Right ventricle myocardium superior (tissue), 1 donor: ENCODE measurements around the gene KIZ. TPM values are rescaled to one million over a fixed set of nuclear protein-coding genes. Genes with fewer than 3 reads are reported as not detected.
"Not testable (repeated sequence)": the region's sequence is repeated elsewhere in the genome, so short reads cannot be mapped to it uniquely, and the experiment has no call there.

Experiments
- ATAC-seq: fragments of 200-7000 bp; cut with Tn5 transposase; one replicate; pipeline ENCODE4 v1.9.1; 2020; ENCODE audit warnings: mild to moderate bottlenecking; ENCODE audit not compliant: poor library complexity
- DNase-seq: peaks from one replicate; pipeline ENCODE4 v3.0.0-alpha.2; 2020
- intact Hi-C: fragments of 100-400 bp; cut with DNase I; formaldehyde crosslinking; loops from one replicate; pipeline ENCODE4 v1.11.2; 2022
- total RNA-seq: library from RNA; stranded (reverse); fragmentation: NEBNext Ultra II Directional; extraction: Animal tissue kit (Norgen Biotek cat#: 25700); gene quantifications from one replicate; pipeline ENCODE4 v1.2.1, GENCODE V29; 2021
- donor health status: DM: no; HTN: yes; CAD: no; lungs with severe emphysema.

Gene KIZ
- total RNA-seq, 1 donor from 2014 or later, result 35.7 TPM

- intact Hi-C loops, result loop anchor here (5.0 to 10.0 kb wide), 2 partner anchors 334 to 363 kb away; no protein-coding TSS in a partner anchor
- DNase-seq, result no peak
- ATAC-seq, result peak; percentile 80
These were observed 112.3 kb downstream of the KIZ start for GRCh38 chr20:21237956-21238799.

- intact Hi-C loops, result loop anchor here (5.0 to 10.0 kb wide), 2 partner anchors 333 to 364 kb away; no protein-coding TSS in a partner anchor
- no peak for ATAC-seq
- DNase-seq, result no peak
These were observed 113.1 kb downstream of the KIZ start for GRCh38 chr20:21238818-21239536.

GRCh38 chr20:21240394-21240793, 114.5 kb downstream of the KIZ start:
- intact Hi-C loops, result no loop called here
- DNase-seq (no peak), ATAC-seq (no peak)

- intact Hi-C loops, result no loop called here
- no peak for DNase-seq
- no peak for ATAC-seq
These were observed 115.5 kb downstream of the KIZ start for GRCh38 chr20:21241406-21241805.

GRCh38 chr20:21243811-21244210, 117.9 kb downstream of the KIZ start:
- no peak for DNase-seq
- intact Hi-C loops, result no loop called here
- ATAC-seq, result no peak

- intact Hi-C loops, result no loop called here
- DNase-seq, result no peak
- ATAC-seq, result no peak
These were observed 118.9 kb downstream of the KIZ start for GRCh38 chr20:21244808-21245207.

GRCh38 chr20:21246161-21246560, 120.3 kb downstream of the KIZ start:
- no peak for DNase-seq
- ATAC-seq, result no peak
- intact Hi-C loops, result no loop called here

- ATAC-seq, intact Hi-C loops, DNase-seq: not testable (repeated sequence)
These were observed 121.8 kb downstream of the KIZ start for GRCh38 chr20:21247603-21248095.

- ATAC-seq, result no peak
- no peak for DNase-seq
- intact Hi-C loops, result no loop called here
These were observed 125.4 kb downstream of the KIZ start for GRCh38 chr20:21251278-21251677.

GRCh38 chr20:21257192-21257591, 131.3 kb downstream of the KIZ start:
- no peak for ATAC-seq
- DNase-seq, result no peak
- intact Hi-C loops, result no loop called here

- DNase-seq, result no peak
- intact Hi-C loops, result no loop called here
- ATAC-seq, result no peak
These were observed 132.5 kb downstream of the KIZ start for GRCh38 chr20:21258411-21258810.

GRCh38 chr20:21259346-21259745, 133.5 kb downstream of the KIZ start:
- DNase-seq (no peak), ATAC-seq (no peak)
- intact Hi-C loops, result no loop called here

- intact Hi-C loops, result no loop called here
- ATAC-seq (no peak), DNase-seq (no peak)
These were observed 136.9 kb downstream of the KIZ start for GRCh38 chr20:21262812-21263211.

GRCh38 chr20:21265261-21266190, 139.6 kb downstream of the KIZ start:
- ATAC-seq, result no peak
- intact Hi-C loops, result no loop called here
- DNase-seq, result no peak

- no peak for DNase-seq
- no peak for ATAC-seq
- intact Hi-C loops, result no loop called here
These were observed 140.3 kb downstream of the KIZ start for GRCh38 chr20:21266191-21266536.

- DNase-seq, result no peak
- intact Hi-C loops, result no loop called here
- no peak for ATAC-seq
These were observed 143.9 kb downstream of the KIZ start for GRCh38 chr20:21269772-21270171.

GRCh38 chr20:21270806-21271205, 144.9 kb downstream of the KIZ start:
- ATAC-seq (no peak), DNase-seq (no peak)
- intact Hi-C loops, result no loop called here

GRCh38 chr20:21272279-21272678, 146.4 kb downstream of the KIZ start:
- intact Hi-C loops, result no loop called here
- ATAC-seq, result no peak
- DNase-seq, result no peak

- DNase-seq (no peak), ATAC-seq (no peak)
- intact Hi-C loops, result no loop called here
These were observed 146.8 kb downstream of the KIZ start for GRCh38 chr20:21272679-21273078.
